ENCODE results near the gene LYG1. TPM values are rescaled to one million over a fixed set of nuclear protein-coding genes. Genes with fewer than 3 reads are reported as not detected.

Gene LYG1
- polyA plus RNA-seq, 1 of the 3 experiments (the other 2 are of a cell fraction): 1.2 TPM

DNA sequence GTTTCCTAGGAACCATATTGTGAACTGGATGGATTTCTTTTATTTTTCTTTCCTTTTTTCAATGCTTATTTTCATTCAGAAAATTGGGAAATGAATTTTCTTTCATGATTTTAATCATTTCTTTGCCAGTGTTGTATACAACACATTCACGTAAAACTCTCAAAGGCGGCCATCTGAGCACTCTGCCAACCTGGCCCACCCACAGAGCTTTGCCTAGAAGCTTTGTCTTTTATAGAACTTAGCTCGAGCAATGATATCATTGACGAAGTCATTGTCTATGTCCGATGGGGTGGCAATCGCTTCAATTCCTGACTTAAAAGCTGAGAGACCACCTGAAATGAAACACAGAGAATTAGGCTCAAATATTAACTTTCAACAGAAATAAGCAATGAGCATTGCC, 58.8 kb downstream of the LYG1 start:
- POLR2A ChIA-PET: no interaction called here
- DNase-seq: no peak
- H3K36me3 ChIP-seq (replicated peaks in 1 of 2; ENCODE audit: control insufficient read depth in 1 of 2, insufficient read depth in 2 of 2, low read length in 1 of 2): no peaks in the 10 kb centered on the region

DNA sequence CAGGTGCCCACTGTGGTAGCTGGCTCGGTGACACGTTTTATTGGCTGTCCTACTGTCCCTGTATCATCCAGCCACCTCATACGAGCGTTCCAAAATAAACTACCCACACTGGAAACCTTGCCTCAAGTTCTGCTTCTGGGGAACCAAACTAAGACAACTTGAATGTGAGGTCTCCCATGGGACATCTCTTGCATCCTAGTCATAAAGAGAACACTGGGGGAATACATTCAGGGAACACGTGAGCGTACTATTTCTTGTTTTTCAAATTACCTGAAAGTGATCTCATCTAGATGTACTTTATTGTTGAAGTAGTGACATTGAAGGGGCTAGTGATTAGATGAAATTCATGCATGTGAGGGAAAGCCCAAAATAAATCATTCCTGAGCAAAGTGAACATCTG, 60.6 kb downstream of the LYG1 start:
- no peaks in the 10 kb centered on the region for H3K36me3 ChIP-seq (replicated peaks in 1 of 2; ENCODE audit: control insufficient read depth in 1 of 2, insufficient read depth in 2 of 2, low read length in 1 of 2)
- H3F3A ChIP-seq (replicated peaks; ENCODE audit: insufficient read depth): no peaks in the 10 kb centered on the region
- H3K4me1 ChIP-seq (ENCODE audit: control insufficient read depth in 1 of 2, insufficient read depth in 2 of 2, low read depth in 1 of 2, low read length in 1 of 2): no peaks in the 10 kb centered on the region
- no peaks in the 10 kb centered on the region for H3K9me3 ChIP-seq
- H4K20me1 ChIP-seq (ENCODE audit: insufficient read depth): no peaks in the 10 kb centered on the region
- no peak overlapping the region for H3K9ac ChIP-seq
- H3K27ac ChIP-seq (ENCODE audit: low read depth in 2 of 2, low read length in 1 of 2): no peak overlapping the region
- no peaks in the 10 kb centered on the region for H3K27me3 ChIP-seq (ENCODE audit: insufficient read depth)
- H3K9me2 ChIP-seq: no peaks in the 10 kb centered on the region
- H3K79me2 ChIP-seq (ENCODE audit: insufficient read depth): no peaks in the 10 kb centered on the region
- WGBS (ENCODE audit: low lambda C conversion rate): 76% methylated on average over 6 of the region's 6 CpGs
- TF ChIP-seq ELF1 (IDR thresholded peaks at IDR 0.05) (no peak), GATA2 (CRISPR knock-in tag; IDR thresholded peaks at IDR 0.05) (no peak)
- ChIA-PET CTCF (no interaction called here), POLR2A (no interaction called here)
- no peak overlapping the region for H3K4me3 ChIP-seq (ENCODE audit: low read depth in 2 of 2, low read length in 1 of 2)
- no peak overlapping the region for H2AFZ ChIP-seq (ENCODE audit: low read depth)
- DNase-seq: no peak
- no peak overlapping the region for H3K4me2 ChIP-seq

More for the DNA sequence above, 58.8 kb downstream of the LYG1 start:
- Histone ChIP-seq H2AFZ (ENCODE audit: low read depth) (no peak overlapping the region), H3K4me1 (ENCODE audit: control insufficient read depth in 1 of 2, insufficient read depth in 2 of 2, low read depth in 1 of 2, low read length in 1 of 2) (no peaks in the 10 kb centered on the region), H3K4me2 (no peak overlapping the region), H3K4me3 (ENCODE audit: low read depth in 2 of 2, low read length in 1 of 2) (no peak overlapping the region), H3K79me2 (ENCODE audit: insufficient read depth) (no peaks in the 10 kb centered on the region), H3K9me3 (no peaks in the 10 kb centered on the region), H3K27ac (ENCODE audit: low read depth in 2 of 2, low read length in 1 of 2) (no peak overlapping the region), H3K9ac (no peak overlapping the region), H4K20me1 (ENCODE audit: insufficient read depth) (no peaks in the 10 kb centered on the region), H3K9me2 (no peaks in the 10 kb centered on the region), H3F3A (replicated peaks; ENCODE audit: insufficient read depth) (no peaks in the 10 kb centered on the region), H3K27me3 (ENCODE audit: insufficient read depth) (no peaks in the 10 kb centered on the region)
- CTCF ChIA-PET: no interaction called here
- 85% methylated on average over 6 of the region's 6 CpGs for WGBS (ENCODE audit: low lambda C conversion rate)
- TF ChIP-seq MEF2A (IDR thresholded peaks at IDR 0.05; ENCODE audit: borderline replicate concordance, low read depth) (no peak), TCF12 (IDR thresholded peaks at IDR 0.05) (no peak), TAF1 (IDR thresholded peaks at IDR 0.05; ENCODE audit: borderline replicate concordance, low read depth, low read length) (no peak)
- TF ChIP-seq, protein P1, sequence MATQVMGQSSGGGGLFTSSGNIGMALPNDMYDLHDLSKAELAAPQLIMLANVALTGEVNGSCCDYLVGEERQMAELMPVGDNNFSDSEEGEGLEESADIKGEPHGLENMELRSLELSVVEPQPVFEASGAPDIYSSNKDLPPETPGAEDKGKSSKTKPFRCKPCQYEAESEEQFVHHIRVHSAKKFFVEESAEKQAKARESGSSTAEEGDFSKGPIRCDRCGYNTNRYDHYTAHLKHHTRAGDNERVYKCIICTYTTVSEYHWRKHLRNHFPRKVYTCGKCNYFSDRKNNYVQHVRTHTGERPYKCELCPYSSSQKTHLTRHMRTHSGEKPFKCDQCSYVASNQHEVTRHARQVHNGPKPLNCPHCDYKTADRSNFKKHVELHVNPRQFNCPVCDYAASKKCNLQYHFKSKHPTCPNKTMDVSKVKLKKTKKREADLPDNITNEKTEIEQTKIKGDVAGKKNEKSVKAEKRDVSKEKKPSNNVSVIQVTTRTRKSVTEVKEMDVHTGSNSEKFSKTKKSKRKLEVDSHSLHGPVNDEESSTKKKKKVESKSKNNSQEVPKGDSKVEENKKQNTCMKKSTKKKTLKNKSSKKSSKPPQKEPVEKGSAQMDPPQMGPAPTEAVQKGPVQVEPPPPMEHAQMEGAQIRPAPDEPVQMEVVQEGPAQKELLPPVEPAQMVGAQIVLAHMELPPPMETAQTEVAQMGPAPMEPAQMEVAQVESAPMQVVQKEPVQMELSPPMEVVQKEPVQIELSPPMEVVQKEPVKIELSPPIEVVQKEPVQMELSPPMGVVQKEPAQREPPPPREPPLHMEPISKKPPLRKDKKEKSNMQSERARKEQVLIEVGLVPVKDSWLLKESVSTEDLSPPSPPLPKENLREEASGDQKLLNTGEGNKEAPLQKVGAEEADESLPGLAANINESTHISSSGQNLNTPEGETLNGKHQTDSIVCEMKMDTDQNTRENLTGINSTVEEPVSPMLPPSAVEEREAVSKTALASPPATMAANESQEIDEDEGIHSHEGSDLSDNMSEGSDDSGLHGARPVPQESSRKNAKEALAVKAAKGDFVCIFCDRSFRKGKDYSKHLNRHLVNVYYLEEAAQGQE (IDR thresholded peaks at IDR 0.05; ENCODE audit: low read depth, low read length): no peak

DNA sequence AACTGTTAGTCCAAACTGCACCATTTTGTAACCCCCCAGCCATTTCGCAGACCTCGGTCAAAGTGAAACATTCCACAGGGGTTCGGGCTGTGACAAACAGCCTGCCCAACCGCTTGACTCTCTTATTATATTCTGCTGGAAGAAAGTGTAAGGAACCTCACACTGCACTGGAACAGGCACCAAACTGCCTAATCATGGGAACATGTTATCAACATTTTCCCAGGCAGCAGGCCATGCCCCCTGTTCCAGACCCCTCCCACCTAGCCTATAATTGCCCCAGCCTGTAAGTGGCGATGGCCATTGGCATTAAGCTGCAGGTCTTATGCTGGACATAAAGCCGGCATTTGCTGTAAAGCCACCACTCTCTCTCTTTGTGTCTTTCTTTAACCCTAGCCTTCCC, 62.4 kb downstream of the LYG1 start:
- H3K4me1 ChIP-seq (ENCODE audit: control insufficient read depth in 1 of 2, insufficient read depth in 2 of 2, low read depth in 1 of 2, low read length in 1 of 2): no peaks in the 10 kb centered on the region
- H3K27me3 ChIP-seq (ENCODE audit: insufficient read depth): no peaks in the 10 kb centered on the region
- no peak overlapping the region for H3K9ac ChIP-seq
- no peak overlapping the region for H2AFZ ChIP-seq (ENCODE audit: low read depth)
- H3K36me3 ChIP-seq (replicated peaks in 1 of 2; ENCODE audit: control insufficient read depth in 1 of 2, insufficient read depth in 2 of 2, low read length in 1 of 2): no peaks in the 10 kb centered on the region
- no peaks in the 10 kb centered on the region for H4K20me1 ChIP-seq (ENCODE audit: insufficient read depth)
- H3K9me3 ChIP-seq: no peaks in the 10 kb centered on the region
- WGBS (ENCODE audit: low lambda C conversion rate): 93% methylated on average over 6 of the region's 6 CpGs
- no peak overlapping the region for H3K4me3 ChIP-seq (ENCODE audit: low read depth in 2 of 2, low read length in 1 of 2)
- no peak for DNase-seq
- ChIA-PET CTCF (no interaction called here), POLR2A (no interaction called here)
- TF ChIP-seq MEF2A (IDR thresholded peaks at IDR 0.05; ENCODE audit: borderline replicate concordance, low read depth): no peak
- TF ChIP-seq, protein P1 (IDR thresholded peaks at IDR 0.05; ENCODE audit: low read depth, low read length): no peak
- TF ChIP-seq, protein P2, sequence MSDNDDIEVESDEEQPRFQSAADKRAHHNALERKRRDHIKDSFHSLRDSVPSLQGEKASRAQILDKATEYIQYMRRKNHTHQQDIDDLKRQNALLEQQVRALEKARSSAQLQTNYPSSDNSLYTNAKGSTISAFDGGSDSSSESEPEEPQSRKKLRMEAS (IDR thresholded peaks at IDR 0.05; ENCODE audit: low read depth): no peak
- TF ChIP-seq POLR2AphosphoS5 (IDR thresholded peaks at IDR 0.05; ENCODE audit: low read depth, low read length): no peak
- no peak for TF ChIP-seq GATA2 (CRISPR knock-in tag; IDR thresholded peaks at IDR 0.05)
- no peaks in the 10 kb centered on the region for H3F3A ChIP-seq (replicated peaks; ENCODE audit: insufficient read depth)
- H3K27ac ChIP-seq (ENCODE audit: low read depth in 2 of 2, low read length in 1 of 2): no peak overlapping the region
- H3K4me2 ChIP-seq: no peak overlapping the region
- no peaks in the 10 kb centered on the region for H3K79me2 ChIP-seq (ENCODE audit: insufficient read depth)
- H3K9me2 ChIP-seq: no peaks in the 10 kb centered on the region

All from SK-N-SH (cell line).